ENCODE data around the gene BPIFB2. TPM values are rescaled to one million over a fixed set of nuclear protein-coding genes. Genes with fewer than 3 reads are reported as not detected.
A peak's percentile ranks its signal among the peaks of the same experiment; 100 is the strongest.

The BPIFB2 gene
- total RNA-seq, 1 donor from 2014 or later: not detected

DNA sequence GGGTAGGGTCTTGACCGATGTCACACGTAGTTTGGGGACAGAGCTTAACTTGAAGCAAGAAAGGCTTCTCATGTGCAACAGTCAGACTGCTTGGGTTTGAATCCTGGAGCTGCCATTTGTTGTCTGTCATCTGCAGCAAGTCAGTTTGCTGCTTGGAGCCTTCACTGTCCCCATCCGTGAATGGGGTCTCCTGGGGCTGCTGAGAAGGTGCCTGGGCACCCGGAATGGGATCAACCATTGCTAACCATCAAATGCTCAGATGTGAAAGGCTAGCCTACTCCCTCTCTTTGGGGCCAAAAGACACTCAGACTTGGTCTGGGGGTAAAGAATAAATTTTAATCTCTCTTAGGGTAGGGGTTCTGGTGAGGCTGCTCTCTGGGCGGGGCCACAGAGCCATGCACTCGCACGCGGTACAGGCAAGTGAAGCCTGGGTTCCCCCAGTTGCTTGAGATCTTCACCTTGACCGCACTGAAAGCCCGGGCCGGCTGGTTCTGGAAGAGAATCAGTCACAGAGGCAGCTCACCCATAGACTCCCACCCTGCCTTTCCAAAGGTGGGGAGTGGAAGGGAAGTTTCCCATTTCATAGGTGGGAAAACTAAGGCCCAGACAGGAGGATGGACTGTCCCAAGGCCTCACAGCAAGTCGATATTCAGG, 23.9 kb upstream of the BPIFB2 start:
- DNase-seq (ENCODE audit: low spot score in 2 of 2): no peak
- FAIRE-seq: no peak

DNA sequence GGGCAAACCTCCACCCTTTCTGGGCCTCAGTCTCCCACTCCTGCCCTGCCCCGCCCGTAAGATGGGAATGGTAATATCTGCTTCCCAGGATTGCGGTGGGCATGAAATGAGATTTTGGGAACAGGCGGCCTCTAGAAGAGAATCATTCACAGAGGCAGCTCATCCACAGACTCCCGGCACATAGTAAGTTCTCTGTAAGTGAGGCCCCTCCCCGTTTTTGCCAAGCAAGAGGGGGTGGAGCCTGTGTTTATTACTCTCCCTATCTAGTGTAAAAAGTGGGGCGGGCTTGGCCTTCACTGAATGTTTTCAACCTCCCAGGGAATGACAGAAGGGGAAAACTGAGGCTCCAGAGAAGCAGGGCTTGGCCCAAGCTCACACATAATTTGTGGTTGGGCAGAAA, 23.3 kb upstream of the BPIFB2 start:
- FAIRE-seq (no peak), DNase-seq (ENCODE audit: low spot score in 2 of 2) (peak; percentile 27 to 54)

DNA sequence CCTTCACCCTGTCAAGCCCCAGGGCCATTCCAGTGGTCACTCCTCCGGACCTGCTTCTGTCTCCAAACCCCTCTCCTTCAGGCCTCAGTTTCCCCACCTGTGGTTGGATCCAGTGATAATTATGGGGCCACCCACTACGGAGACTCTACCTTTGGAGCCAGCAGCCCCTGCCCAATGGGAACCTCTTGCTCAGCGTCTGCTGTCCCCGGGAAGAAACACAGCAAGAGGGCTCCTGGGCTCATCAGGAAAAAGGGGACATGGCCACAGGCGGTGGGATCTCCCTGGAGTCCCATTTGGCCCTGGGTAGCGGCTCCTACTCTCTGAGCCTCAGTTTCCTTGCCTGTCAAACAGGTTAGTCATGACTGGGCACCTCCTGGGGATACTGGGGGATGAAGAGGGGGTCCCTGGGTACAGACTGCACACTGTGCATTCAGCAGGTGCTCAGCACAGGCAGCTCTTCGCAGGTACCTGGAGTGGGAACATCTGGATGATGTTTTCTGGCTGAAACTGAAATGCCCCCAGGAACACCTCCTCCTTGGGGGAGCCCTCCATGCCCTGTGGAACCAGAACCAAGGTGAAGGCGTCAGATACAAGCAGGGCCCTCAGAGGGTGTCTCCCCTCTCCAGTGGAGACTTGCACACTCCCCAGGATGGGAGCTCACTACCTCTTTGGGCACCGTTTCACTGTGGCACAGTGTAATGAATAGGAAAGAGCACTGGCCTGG, 22.7 kb upstream of the BPIFB2 start:
- FAIRE-seq (no peak), DNase-seq (ENCODE audit: low spot score in 2 of 2) (no peak)

DNA sequence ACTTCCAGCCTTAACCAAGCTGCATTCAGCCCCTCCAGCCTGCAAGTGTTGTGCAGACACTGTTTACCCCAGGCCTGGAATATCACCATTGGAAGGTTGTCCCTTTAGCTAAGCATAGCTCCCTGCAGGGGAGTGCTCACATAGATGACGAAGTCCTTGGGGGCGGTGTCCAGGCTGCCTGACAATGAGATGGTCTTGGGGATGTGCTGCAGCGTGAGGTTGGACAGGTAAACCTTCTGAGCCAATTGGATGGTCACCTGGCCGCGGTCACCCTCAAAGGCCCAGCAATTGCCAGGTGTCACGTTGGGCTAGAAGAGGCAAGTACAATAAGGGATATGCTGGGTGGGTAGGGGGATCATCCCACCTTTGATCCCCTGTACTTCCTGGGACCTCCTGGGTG, 21.9 kb upstream of the BPIFB2 start:
- DNase-seq (ENCODE audit: low spot score in 2 of 2) (no peak), FAIRE-seq (no peak)

- FAIRE-seq (no peak), DNase-seq (ENCODE audit: low spot score in 2 of 2) (no peak)
Observed at GRCh38 chr20:32986331-32986966, 21.1 kb upstream of the BPIFB2 start.

- FAIRE-seq (no peak), DNase-seq (ENCODE audit: low spot score in 2 of 2) (no peak)
Observed at GRCh38 chr20:32987044-32987825, 20.3 kb upstream of the BPIFB2 start.

DNA sequence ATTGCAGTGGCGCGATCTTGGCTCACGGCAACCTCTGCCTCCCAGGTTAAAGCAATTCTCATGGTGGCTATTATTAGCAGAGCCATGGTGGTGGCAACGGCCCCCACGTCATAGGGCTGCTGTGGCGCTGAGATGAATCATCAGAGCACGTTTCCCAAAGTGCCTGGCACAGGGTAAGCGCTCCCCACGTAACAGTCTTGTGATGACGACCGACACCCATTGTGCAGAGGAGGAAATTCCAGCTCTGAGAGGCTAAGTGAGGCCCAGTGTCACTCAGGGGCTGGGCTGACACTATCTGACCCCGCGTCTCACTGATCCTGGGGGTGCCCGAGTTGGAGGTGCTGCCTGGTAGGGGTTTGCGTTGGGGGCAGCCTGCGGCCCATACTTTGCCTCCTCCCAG, 19.5 kb upstream of the BPIFB2 start:
- no peak for FAIRE-seq
- DNase-seq (ENCODE audit: low spot score in 2 of 2): no peak

- FAIRE-seq: no peak
Observed at GRCh38 chr20:32989507-32990283, 17.8 kb upstream of the BPIFB2 start.

DNA sequence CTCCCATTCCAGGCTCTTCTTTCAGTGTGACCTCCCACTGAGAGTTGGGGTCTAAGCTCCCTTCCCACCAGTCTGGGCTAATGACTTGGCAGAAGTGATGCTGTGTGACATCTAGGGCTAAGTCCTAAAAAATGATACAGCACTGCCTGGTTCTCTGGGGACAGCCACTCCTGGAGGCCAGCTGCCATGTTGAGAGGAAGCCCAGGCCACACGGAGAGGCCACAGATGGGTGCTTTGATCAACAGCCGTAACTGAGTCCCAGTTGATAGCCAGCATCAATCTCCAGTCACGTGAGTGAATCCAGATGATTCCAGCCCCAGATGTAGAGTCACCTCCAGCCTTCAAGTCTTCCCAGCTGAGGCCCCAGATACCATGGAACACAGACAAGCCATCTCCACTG, 17.1 kb upstream of the BPIFB2 start:
- FAIRE-seq: no peak
- no peak for DNase-seq (ENCODE audit: low spot score in 2 of 2)

More at GRCh38 chr20:32989507-32990283, 17.8 kb upstream of the BPIFB2 start:
- no peak for DNase-seq (ENCODE audit: low spot score in 2 of 2)

DNA sequence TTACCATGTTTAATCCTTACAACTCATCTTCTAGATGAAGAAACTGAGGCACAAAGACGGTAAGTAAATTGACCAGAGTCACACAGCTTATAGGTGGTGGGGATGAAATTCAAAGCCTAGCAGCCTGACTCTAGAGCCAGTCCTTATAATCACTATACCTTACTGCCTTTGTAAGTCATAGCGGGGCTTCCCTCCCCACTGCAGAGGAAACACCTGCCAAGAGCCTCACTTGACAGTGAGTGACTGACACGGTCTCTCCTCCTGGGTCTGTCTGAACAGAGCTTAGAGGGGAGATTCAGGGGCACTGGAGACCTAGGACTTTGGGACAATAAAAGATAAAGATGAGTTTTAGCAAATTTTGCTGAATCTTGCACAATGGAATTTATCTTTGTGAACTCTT, 16.1 kb upstream of the BPIFB2 start:
- DNase-seq (ENCODE audit: low spot score in 2 of 2) (no peak), FAIRE-seq (no peak)

GRCh38 chr20:32991792-32992641, 15.5 kb upstream of the BPIFB2 start:
- FAIRE-seq (no peak), DNase-seq (ENCODE audit: low spot score in 2 of 2) (no peak)

- no peak for DNase-seq (ENCODE audit: low spot score in 2 of 2)
- FAIRE-seq: no peak
Observed at GRCh38 chr20:32993496-32994050, 13.9 kb upstream of the BPIFB2 start.

DNA sequence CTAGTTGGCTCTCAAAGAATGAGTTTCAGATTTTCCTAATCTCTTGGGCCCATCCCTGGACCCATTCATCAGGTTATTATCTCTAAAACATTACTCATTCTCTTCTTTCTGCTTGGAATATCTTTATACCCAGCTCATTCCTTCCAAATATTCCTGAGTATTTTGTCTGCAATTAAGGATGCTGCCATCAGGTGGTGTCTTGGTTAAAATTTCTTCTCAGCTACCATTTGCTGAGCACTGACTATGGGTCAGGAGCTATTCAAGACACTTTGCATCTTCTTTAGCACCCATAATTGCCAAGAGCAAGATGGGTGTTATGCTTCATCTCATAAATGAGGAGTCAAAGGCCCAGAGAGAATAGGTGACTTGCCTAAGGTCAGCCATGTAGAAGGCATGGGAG, 11.7 kb upstream of the BPIFB2 start:
- DNase-seq (ENCODE audit: low spot score in 2 of 2) (no peak), FAIRE-seq (no peak)

GRCh38 chr20:32997431-32997830, 10.1 kb upstream of the BPIFB2 start:
- DNase-seq (ENCODE audit: low spot score in 2 of 2) (no peak), FAIRE-seq (no peak)

DNA sequence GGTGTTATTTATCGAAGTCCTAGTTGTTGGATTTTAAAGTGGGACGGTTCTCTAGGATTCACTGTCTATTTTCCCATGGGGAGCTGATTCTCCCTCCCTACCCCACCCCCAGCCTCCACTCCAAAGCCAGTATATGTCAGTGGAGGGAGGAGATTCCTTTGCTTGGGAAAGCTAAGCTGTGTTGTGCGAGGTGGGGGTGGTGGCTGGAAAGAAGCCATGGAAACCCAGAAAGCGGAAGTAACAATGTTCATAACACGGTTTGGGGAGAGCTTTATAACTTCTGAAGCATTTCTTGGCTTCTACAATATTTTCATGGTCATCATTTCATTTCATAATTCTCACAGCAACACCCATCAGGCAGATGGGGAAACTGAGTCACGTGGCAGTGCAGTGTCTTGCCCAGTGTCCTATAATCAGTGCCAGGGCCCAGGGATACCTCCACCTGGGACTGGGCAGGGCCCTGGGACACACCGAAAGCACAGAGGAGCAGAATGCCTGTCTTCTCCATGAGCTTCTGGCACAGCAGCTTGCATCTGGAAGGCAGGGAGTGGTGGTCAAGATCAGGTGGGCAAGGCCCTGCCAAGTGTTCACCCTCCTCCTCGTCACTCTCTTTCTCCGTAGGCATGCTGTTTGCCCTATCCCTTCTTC, 7.8 kb upstream of the BPIFB2 start:
- DNase-seq (ENCODE audit: low spot score in 2 of 2) (no peak), FAIRE-seq (no peak)

- no peak for FAIRE-seq
- no peak for DNase-seq (ENCODE audit: low spot score in 2 of 2)
Observed at GRCh38 chr20:33000802-33001466, 6.6 kb upstream of the BPIFB2 start.

DNA sequence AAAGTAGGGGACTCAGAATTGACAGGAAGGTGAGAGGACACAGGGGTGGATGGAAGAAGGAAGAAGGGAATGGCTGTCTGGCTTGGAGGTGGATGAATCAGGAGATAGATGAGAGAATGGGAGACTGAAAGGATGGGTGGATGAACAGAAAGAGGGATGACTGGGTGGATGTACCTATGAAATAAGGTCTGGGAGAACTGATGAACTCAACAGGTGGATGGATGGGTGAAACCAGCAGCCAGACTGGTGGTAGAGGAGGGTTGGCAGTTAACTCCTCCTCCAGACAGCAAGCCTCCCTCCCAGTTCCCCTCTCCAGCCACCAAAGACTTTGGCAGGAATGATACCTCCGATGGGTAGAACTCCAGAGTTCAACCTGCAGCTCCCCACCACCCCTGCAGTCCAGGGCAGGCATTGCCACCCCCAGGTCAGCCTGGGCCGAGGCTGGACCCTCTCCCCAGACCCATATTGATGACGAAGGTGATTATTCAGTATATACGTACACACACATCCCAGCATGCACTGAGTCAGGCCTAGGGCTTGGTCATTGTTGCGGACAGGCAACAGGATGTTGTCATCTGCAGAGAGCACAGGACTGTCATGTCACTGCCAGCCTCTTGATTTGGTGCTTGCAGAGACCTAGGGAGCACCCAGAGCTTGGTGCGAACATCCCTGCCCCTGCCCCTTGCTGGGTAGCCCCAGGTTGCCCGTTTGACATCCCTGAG, 5.3 kb upstream of the BPIFB2 start:
- no peak for DNase-seq (ENCODE audit: low spot score in 2 of 2)
- FAIRE-seq: no peak

Measured in frontal cortex (tissue), 4 donors.